GM19395 (cell line): ENCODE measurements around the gene CCL4.

ENCODE experiments used
- ATAC-seq: cut with Tn5 transposase; IDR thresholded peaks from one replicate; pipeline ENCODE4 v1.9.1; 2021; ENCODE audit warnings: mild to moderate bottlenecking, moderate library complexity; ENCODE audit not compliant: unreplicated experiment

Gene CCL4

DNA sequence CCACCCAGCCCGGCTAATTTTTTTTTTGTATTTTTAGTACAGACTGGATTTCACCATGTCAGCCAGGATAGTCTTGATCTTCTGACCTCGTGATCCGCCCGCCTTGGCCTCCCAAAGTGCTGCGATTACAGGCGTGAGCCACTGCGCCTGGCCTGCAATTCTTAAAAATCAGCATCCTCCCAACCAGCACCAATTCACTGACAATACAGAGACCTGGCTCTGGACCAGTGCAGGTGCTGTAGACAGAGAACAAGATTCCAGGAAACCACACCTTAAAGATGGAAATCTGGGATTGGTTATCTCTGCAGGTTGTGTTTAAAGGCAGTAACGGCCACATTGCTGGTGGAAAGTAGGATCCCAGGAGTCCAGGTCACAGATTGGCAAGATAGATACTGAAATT lies 39.2 kb downstream of the CCL4 start:
- no peak for ATAC-seq

GRCh38 chr17:36144014-36144413 lies 40.4 kb downstream of the CCL4 start:
- ATAC-seq = no peak

- no peak for ATAC-seq
Observed at GRCh38 chr17:36144981-36145729, 41.5 kb downstream of the CCL4 start.

DNA sequence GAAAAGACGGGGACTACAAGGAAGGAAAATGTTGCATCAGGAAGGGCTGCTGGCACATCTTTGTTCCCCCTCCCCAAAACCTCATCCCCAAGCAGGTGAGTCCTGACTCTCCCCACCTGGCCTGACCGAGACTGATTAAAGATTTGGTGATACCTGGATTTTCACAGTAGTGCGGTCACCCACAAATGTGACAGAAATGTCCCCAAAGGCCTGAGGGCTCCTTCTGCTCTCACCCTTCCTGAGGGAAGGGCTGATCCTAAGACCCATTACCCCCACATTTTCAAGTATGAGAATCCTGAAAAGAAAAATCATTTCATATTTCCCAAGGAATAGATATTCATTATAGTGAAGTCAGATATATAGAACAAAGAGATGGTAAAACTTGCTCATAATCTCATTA lies 44.0 kb downstream of the CCL4 start:
- ATAC-seq = no peak

- ATAC-seq = no peak
Observed at GRCh38 chr17:36148559-36149295, 45.1 kb downstream of the CCL4 start.

DNA sequence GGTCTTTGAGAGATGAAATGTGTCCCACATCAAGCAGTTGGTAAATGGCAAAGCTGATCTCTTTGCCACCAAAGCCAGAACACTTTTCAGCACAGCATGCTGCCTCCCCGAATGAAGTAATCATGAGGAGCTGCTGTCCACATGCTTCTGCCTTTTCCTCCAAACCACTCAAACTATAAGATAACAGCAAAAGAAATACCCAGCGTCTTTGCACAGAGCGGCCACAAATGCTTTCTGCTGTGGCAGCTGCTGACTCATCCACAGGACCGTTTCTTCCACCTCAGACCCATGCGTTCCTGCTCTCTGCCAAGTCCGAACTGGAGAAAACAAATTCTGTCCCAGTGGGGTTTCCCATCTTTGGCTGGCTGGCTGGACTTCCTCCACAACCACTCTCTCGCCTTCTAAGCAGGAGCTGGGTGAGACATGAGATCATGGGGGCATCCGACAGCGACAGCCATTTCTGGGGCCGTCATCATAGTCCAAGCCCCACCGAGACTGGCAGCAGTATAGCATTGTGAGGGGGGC lies 45.7 kb downstream of the CCL4 start:
- ATAC-seq = no peak

DNA sequence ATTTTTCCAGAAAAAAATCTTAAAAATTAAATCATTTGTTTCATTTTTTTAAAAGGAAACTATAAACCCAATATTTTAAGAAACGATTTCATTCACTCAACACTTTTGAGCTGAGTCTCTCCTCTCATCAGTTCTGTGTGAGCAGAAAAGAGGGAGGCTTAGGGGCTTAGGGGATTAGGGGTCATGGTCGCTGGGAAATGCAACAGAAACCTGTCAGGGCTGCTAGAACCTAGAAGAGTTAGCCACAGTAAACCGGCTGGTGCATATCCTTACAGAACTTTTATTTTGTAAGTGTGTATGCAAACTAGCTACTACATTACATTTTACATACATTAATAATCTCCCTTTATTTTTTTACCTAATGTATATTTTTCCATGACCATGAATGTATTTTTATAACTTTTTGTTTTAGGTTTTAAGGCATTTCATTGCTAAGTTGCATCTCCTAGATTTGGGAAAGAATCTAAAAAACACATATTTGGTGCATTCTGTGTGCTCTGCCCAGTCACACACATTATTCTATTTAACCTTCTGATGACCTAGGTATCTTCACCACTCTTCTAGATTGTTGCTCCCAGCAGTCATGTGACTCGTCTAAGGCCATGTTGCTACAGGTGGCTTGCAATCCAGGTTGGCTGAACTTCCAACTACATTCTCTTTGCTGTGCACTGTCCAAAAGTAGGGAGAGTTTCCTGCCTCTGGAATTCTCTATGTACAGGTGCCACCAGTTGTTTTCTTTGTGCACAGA lies 48.4 kb downstream of the CCL4 start:
- no peak for ATAC-seq

DNA sequence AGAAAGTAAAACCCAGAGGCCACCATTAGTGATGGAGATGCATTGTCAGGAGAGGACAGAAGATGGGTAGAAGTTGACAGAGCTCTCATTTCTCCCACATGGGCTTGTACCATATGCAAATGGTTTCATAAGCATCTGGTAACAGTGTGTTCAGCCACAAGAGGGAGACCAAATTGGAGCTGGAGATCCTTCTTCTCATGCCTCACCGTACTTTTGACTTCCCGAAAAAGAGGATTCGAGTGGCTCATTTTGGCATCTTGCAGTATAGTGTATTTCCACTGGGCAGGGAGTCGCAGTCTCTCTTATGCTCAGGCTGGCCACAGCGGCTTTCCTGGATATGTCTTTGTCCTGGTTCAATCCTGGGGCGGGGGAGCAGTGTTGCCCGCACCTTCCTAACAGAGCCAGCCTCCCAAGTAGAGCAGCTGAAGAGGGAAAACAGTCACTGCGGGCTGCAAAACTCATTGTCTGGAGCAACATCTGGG lies 49.1 kb downstream of the CCL4 start:
- ATAC-seq = no peak

- no peak for ATAC-seq
Observed at GRCh38 chr17:36153895-36154610, 50.4 kb downstream of the CCL4 start.
